OCI-LY1 (cell line): Measurements from ENCODE around the gene ELL.

Source experiments
- H2AFZ ChIP-seq: fragments of 200-600 bp; sonication (generic), shearing (Covaris generic); 2 replicates; pipeline ENCODE4 v1.6.0; 2014; ENCODE audit warnings: antibody characterized with exemption, mild to moderate bottlenecking, low read length
- H3F3A ChIP-seq: fragments of 200-600 bp; sonication (generic), shearing (Covaris generic); 2 replicates; pipeline ENCODE4 v1.6.0; 2014; ENCODE audit warnings: mild to moderate bottlenecking, antibody characterized with exemption, low read length, moderate library complexity; ENCODE audit not compliant: insufficient read depth
- H3K27ac ChIP-seq: fragments of 200-600 bp; sonication (generic); 2 replicates; pipeline ENCODE4 v1.5.1; 2014; ENCODE audit warnings: low read length, mixed run types, mild to moderate bottlenecking, low read depth; ENCODE audit not compliant: poor library complexity, severe bottlenecking
- H3K27me3 ChIP-seq: fragments of 200-600 bp; sonication (generic); 2 replicates; pipeline ENCODE4 v1.6.0; 2014; ENCODE audit warnings: antibody characterized with exemption, mild to moderate bottlenecking, low read length, moderate library complexity; ENCODE audit not compliant: insufficient read depth
- H3K36me3 ChIP-seq: fragments of 200-600 bp; sonication (generic); 2 replicates; pipeline ENCODE4 v1.6.1; 2014; ENCODE audit warnings: mild to moderate bottlenecking, antibody characterized with exemption, low read length, moderate library complexity, mixed read lengths; ENCODE audit not compliant: insufficient read depth
- H3K4me1 ChIP-seq: fragments of 200-600 bp; sonication (generic); 2 replicates; pipeline ENCODE4 v1.5.1; 2014; ENCODE audit warnings: mild to moderate bottlenecking, low read length, moderate library complexity; ENCODE audit not compliant: insufficient read depth, severe bottlenecking
- H3K4me2 ChIP-seq: fragments of 200-600 bp; sonication (generic), shearing (Covaris generic); 2 replicates; pipeline ENCODE4 v1.6.1; 2014; ENCODE audit warnings: low read length
- H3K4me3 ChIP-seq: fragments of 200-600 bp; sonication (generic); 2 replicates; pipeline ENCODE4 v1.5.1; 2014; ENCODE audit warnings: low read length, low read depth, mild to moderate bottlenecking, mixed read lengths; ENCODE audit not compliant: poor library complexity, severe bottlenecking
- H3K79me2 ChIP-seq: fragments of 200-600 bp; shearing (Covaris generic); 2 replicates; pipeline ENCODE4 v1.6.1; 2016; ENCODE audit warnings: mixed run types, low read length, mixed read lengths; ENCODE audit not compliant: insufficient read depth
- H3K9ac ChIP-seq: fragments of 200-600 bp; sonication (generic), shearing (Covaris generic); 2 replicates; pipeline ENCODE4 v1.6.1; 2014; ENCODE audit warnings: mild to moderate bottlenecking, low read length, mixed read lengths
- H3K9me2 ChIP-seq: fragments of 200-600 bp; sonication (generic), shearing (Covaris generic); 2 replicates; pipeline ENCODE4 v1.6.1; 2014; ENCODE audit warnings: low read depth, mild to moderate bottlenecking, low read length, mixed read lengths
- H3K9me3 ChIP-seq: fragments of 200-600 bp; shearing (Covaris generic); 2 replicates; pipeline ENCODE4 v1.6.1; 2014; ENCODE audit warnings: low read length, mixed read lengths
- H4K20me1 ChIP-seq: fragments of 200-600 bp; sonication (generic), shearing (Covaris generic); 2 replicates; pipeline ENCODE4 v1.6.0; 2016; ENCODE audit warnings: mild to moderate bottlenecking, low read length; ENCODE audit not compliant: insufficient read depth
- CTCF ChIP-seq: fragments of 200-600 bp; sonication (generic), shearing (Covaris generic); IDR thresholded peaks from 2 replicates; pipeline ENCODE4 v1.5.1; 2017; ENCODE audit warnings: mild to moderate bottlenecking, antibody characterized with exemption, low read length, moderate library complexity, mixed read lengths
- EZH2 ChIP-seq: fragments of 200-600 bp; sonication (generic), shearing (Covaris generic); IDR thresholded peaks from 2 replicates; pipeline ENCODE4 v1.8.0; 2017; ENCODE audit warnings: borderline replicate concordance, mixed run types, mild to moderate bottlenecking, antibody characterized with exemption, low read length, moderate library complexity, mixed read lengths

Gene ELL

DNA sequence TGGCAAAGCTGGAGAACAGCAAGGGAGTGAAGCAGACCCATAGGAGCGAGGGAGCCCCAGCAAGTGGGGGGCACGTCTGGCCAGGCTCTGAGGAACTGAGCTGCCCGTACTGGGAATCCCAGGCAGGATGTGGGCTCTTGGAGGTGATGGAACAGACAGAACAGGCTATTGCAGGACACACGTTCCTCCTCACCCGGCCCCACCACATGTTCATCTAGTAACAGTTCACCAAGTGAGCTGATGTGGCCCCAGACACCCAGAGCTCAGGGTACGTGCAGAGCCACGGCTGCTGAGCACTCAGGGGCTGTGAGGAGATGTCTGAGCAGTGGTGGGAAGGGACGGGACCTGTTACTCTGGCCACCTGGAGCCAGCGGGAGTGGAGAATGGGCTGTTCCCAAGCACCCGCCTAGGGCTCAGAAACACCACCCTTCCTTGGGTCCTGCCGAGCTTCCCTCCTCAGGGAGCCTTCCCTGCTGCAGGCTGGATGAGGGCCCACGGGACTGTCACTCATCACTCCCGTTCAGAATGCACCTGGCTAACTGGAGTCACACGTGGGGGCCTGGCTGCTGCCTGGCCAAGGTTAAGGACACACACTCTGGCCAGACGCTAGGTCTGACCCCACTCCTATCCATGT, 18.4 kb downstream of the ELL start:
- no peak for TF ChIP-seq EZH2
- TF ChIP-seq CTCF = no peak
- Histone ChIP-seq H3K4me3 (no peak overlapping the region), H3K4me1 (peaks cover 39% of the 10 kb centered on the region), H3K36me3 (no peaks in the 10 kb centered on the region), H3F3A (no peaks in the 10 kb centered on the region), H4K20me1 (no peaks in the 10 kb centered on the region), H3K27me3 (no peaks in the 10 kb centered on the region), H3K9me2 (no peaks in the 10 kb centered on the region), H2AFZ (no peak overlapping the region), H3K27ac (no peak overlapping the region), H3K79me2 (0 out of 2 replicates have a peak, but pooled peaks cover 2% of the 10 kb centered on the region), H3K9ac (no peak overlapping the region), H3K9me3 (no peaks in the 10 kb centered on the region), H3K4me2 (no peak overlapping the region; the same call in 1 of the 2 replicates)

GRCh38 chr19:18502638-18503294, 19.1 kb downstream of the ELL start:
- Histone ChIP-seq H3K27me3 (no peaks in the 10 kb centered on the region), H3K9ac (no peak overlapping the region), H3K9me2 (no peaks in the 10 kb centered on the region), H4K20me1 (no peaks in the 10 kb centered on the region), H3F3A (no peaks in the 10 kb centered on the region), H3K4me1 (peaks cover 39% of the 10 kb centered on the region), H3K4me2 (no peak overlapping the region; the same call in 1 of the 2 replicates), H2AFZ (no peak overlapping the region), H3K27ac (no peak overlapping the region), H3K36me3 (no peaks in the 10 kb centered on the region), H3K9me3 (no peaks in the 10 kb centered on the region), H3K4me3 (no peak overlapping the region), H3K79me2 (0 out of 2 replicates have a peak, but pooled peaks cover 2% of the 10 kb centered on the region)
- TF ChIP-seq CTCF (no peak), EZH2 (no peak)

GRCh38 chr19:18502246-18502637, 19.6 kb downstream of the ELL start:
- Histone ChIP-seq H3K27me3 (no peaks in the 10 kb centered on the region), H3K36me3 (no peaks in the 10 kb centered on the region), H3K4me1 (peaks cover 37% of the 10 kb centered on the region), H3K79me2 (0 out of 2 replicates have a peak, but pooled peaks cover 2% of the 10 kb centered on the region), H4K20me1 (no peaks in the 10 kb centered on the region), H3K9me3 (no peaks in the 10 kb centered on the region), H3K4me3 (no peak overlapping the region), H3K27ac (no peak overlapping the region), H2AFZ (no peak overlapping the region), H3F3A (no peaks in the 10 kb centered on the region), H3K4me2 (no peak overlapping the region), H3K9me2 (no peaks in the 10 kb centered on the region), H3K9ac (no peak overlapping the region)
- TF ChIP-seq EZH2 (no peak), CTCF (no peak)
